ENCODE measurements around the gene ARMH2. TPM values are rescaled to one million over a fixed set of nuclear protein-coding genes. Genes with fewer than 3 reads are reported as not detected.

Gene ARMH2
- total and polyA plus RNA-seq, 10 of the 15 experiments (the other 5 are each of a cell fraction or from before 2014, with no cell fraction given), result 0.18 to 0.46 TPM; not detected in 8

- TF ChIP-seq MXI1 (IDR thresholded peaks at IDR 0.05; ENCODE audit: low read depth, low read length) (no peak), STAT3 (IDR thresholded peaks at IDR 0.05; ENCODE audit: low read depth, low read length) (no peak), RAD21 (IDR thresholded peaks at IDR 0.05; ENCODE audit: insufficient read depth, low read depth, low read length) (no peak), LARP7 (IDR thresholded peaks at IDR 0.05) (peak; percentile 99), PAX5 (IDR thresholded peaks at IDR 0.05; ENCODE audit: borderline replicate concordance, low read depth, low read length) (no peak), IRF5 (IDR thresholded peaks at IDR 0.05; ENCODE audit: borderline replicate concordance) (no peak), CUX1 (IDR thresholded peaks at IDR 0.05; ENCODE audit: insufficient replicate concordance, low read depth, low read length) (no peak), MLLT1 (IDR thresholded peaks at IDR 0.05) (peak; percentile 72), SRF (IDR thresholded peaks at IDR 0.05; ENCODE audit: low read depth in 2 of 2, low read length in 2 of 2) (no peak), ZNF207 (IDR thresholded peaks at IDR 0.05; ENCODE audit: borderline replicate concordance) (0 out of 2 replicates have a peak, but pooled peaks have one; percentile 52), ZNF622 (IDR thresholded peaks at IDR 0.05) (no peak), CREM (IDR thresholded peaks at IDR 0.05; ENCODE audit: low read depth) (peak; percentile 65; the same call in 1 of the 2 replicates), HDAC2 (IDR thresholded peaks at IDR 0.05) (no peak), CTCF (IDR thresholded peaks at IDR 0.05 in 2 of 3, conservative IDR thresholded peaks at IDR 0.05 in 1 of 3; ENCODE audit: control insufficient read depth in 2 of 3, extremely low read depth in 1 of 3, insufficient read depth in 1 of 3, low read depth in 3 of 3, low read length in 3 of 3) (no peak), RELB (IDR thresholded peaks at IDR 0.05; ENCODE audit: low read depth) (0 out of 2 replicates have a peak, but pooled peaks have one; percentile 28)
- TF ChIP-seq, protein P1, sequence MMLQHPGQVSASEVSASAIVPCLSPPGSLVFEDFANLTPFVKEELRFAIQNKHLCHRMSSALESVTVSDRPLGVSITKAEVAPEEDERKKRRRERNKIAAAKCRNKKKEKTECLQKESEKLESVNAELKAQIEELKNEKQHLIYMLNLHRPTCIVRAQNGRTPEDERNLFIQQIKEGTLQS (IDR thresholded peaks at IDR 0.05; ENCODE audit: borderline replicate concordance, extremely low read depth, low read depth, low read length), result peak; percentile 57; the same call in 1 of the 2 replicates
Observed at GRCh38 chr6:24774696-24775519, 23.8 kb downstream of the ARMH2 start, which contains the start of gene GMNN (continued).

All from GM12878 (cell line).